SIG-M5 treated with dmso at 0.1 percent for 504 hours (cell line): ENCODE measurements around the gene RALGAPB.
"Not testable (repeated sequence)": the region's sequence is repeated elsewhere in the genome, so short reads cannot be mapped to it uniquely, and the experiment has no call there.

Source experiments
- DNase-seq: peaks from one replicate; lab custom pipeline; 2025; ENCODE audit not compliant: unreplicated experiment; lab: John Stamatoyannopoulos, UW

The RALGAPB gene

GRCh38 chr20:38581013-38581412 lies 108.4 kb downstream of the RALGAPB start, which contains the start of gene ADIG:
ADIG (plus strand) TSS chr20:38581197; CDS start chr20:38581251, 54 bp downstream.
- no peak for DNase-seq

- no peak for DNase-seq
Measured at GRCh38 chr20:38581830-38582358, 109.3 kb downstream of the RALGAPB start.

GRCh38 chr20:38583306-38583705 lies 110.7 kb downstream of the RALGAPB start:
- no peak for DNase-seq

GRCh38 chr20:38584099-38584763 lies 111.6 kb downstream of the RALGAPB start:
- no peak for DNase-seq

- DNase-seq = no peak
Measured at GRCh38 chr20:38585404-38586180, 112.9 kb downstream of the RALGAPB start.

- no peak for DNase-seq
Measured at GRCh38 chr20:38586181-38586525, 113.5 kb downstream of the RALGAPB start.

- no peak for DNase-seq
Measured at GRCh38 chr20:38588303-38588702, 115.7 kb downstream of the RALGAPB start.

- no peak for DNase-seq
Measured at GRCh38 chr20:38589351-38589750, 116.7 kb downstream of the RALGAPB start.

GRCh38 chr20:38589967-38590675 lies 117.5 kb downstream of the RALGAPB start:
- DNase-seq = no peak

- no peak for DNase-seq
Measured at GRCh38 chr20:38590676-38591473, 118.2 kb downstream of the RALGAPB start.

- no peak for DNase-seq
Measured at GRCh38 chr20:38591474-38592410, 119.1 kb downstream of the RALGAPB start.

- not testable (repeated sequence) for DNase-seq
Measured at GRCh38 chr20:38592411-38592790, 119.8 kb downstream of the RALGAPB start.

- DNase-seq = not testable (repeated sequence)
Measured at GRCh38 chr20:38594281-38594680, 121.6 kb downstream of the RALGAPB start.

GRCh38 chr20:38595886-38596285 lies 123.2 kb downstream of the RALGAPB start:
- DNase-seq = not testable (repeated sequence)

- DNase-seq = peak; percentile 3
Measured at GRCh38 chr20:38599410-38599882, 126.8 kb downstream of the RALGAPB start.

GRCh38 chr20:38600057-38600456 lies 127.4 kb downstream of the RALGAPB start:
- DNase-seq = no peak

GRCh38 chr20:38601216-38602184 lies 128.9 kb downstream of the RALGAPB start, which contains the start of gene ARHGAP40:
ARHGAP40 (plus strand) TSS chr20:38601809.
- no peak for DNase-seq

- no peak for DNase-seq
Measured at GRCh38 chr20:38602185-38602581, 129.5 kb downstream of the RALGAPB start.
